DOHH2 (cell line): Measurements from ENCODE around the gene IP6K1.

Source experiments
- EZH2phosphoT487 ChIP-seq: fragments of 200-600 bp; sonication (generic); IDR thresholded peaks from 2 replicates; pipeline ENCODE4 v1.6.1; 2017; ENCODE audit warnings: borderline replicate concordance, mild to moderate bottlenecking, antibody characterized with exemption, low read length, moderate library complexity, mixed read lengths
- TF ChIP-seq, protein P1 (sequence below): fragments of 200-600 bp; sonication (generic); IDR thresholded peaks from one replicate; pipeline ENCODE4 v1.5.1; 2014; ENCODE audit warnings: antibody characterized with exemption, mild to moderate bottlenecking, low read depth, low read length; ENCODE audit not compliant: poor library complexity, severe bottlenecking

- TF ChIP-seq, protein P1, sequence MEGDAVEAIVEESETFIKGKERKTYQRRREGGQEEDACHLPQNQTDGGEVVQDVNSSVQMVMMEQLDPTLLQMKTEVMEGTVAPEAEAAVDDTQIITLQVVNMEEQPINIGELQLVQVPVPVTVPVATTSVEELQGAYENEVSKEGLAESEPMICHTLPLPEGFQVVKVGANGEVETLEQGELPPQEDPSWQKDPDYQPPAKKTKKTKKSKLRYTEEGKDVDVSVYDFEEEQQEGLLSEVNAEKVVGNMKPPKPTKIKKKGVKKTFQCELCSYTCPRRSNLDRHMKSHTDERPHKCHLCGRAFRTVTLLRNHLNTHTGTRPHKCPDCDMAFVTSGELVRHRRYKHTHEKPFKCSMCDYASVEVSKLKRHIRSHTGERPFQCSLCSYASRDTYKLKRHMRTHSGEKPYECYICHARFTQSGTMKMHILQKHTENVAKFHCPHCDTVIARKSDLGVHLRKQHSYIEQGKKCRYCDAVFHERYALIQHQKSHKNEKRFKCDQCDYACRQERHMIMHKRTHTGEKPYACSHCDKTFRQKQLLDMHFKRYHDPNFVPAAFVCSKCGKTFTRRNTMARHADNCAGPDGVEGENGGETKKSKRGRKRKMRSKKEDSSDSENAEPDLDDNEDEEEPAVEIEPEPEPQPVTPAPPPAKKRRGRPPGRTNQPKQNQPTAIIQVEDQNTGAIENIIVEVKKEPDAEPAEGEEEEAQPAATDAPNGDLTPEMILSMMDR: no peak
- no peak for TF ChIP-seq EZH2phosphoT487
Observed at GRCh38 chr3:49723296-49723627, 63.1 kb downstream of the IP6K1 start.
